IPS DF 6.9 (cell line): Measurements from ENCODE around the gene CEP104.

ENCODE experiments used
- DNase-seq: peaks from one replicate; pipeline ENCODE4 v3.0.0-alpha.2; 2013; ENCODE audit warnings: low read depth, low spot score
- H3K27ac ChIP-seq: one replicate; pipeline ENCODE4 v1.5.1; 2013; ENCODE audit warnings: low read length, control low read depth
- H3K27me3 ChIP-seq: 2 replicates; pipeline ENCODE4 v1.6.1; 2013; ENCODE audit warnings: mild to moderate bottlenecking, low read length; ENCODE audit not compliant: control insufficient read depth, insufficient read depth
- H3K36me3 ChIP-seq: 2 replicates; pipeline ENCODE4 v1.6.1; 2013; ENCODE audit warnings: low read length; ENCODE audit not compliant: control insufficient read depth, insufficient read depth
- H3K4me1 ChIP-seq: 2 replicates; pipeline ENCODE4 v1.6.1; 2013; ENCODE audit warnings: low read length; ENCODE audit not compliant: control insufficient read depth, insufficient read depth
- H3K4me3 ChIP-seq: 2 replicates; pipeline ENCODE4 v1.5.1; 2013; ENCODE audit warnings: mild to moderate bottlenecking, low read length
- H3K9me3 ChIP-seq: 2 replicates; pipeline ENCODE4 v1.6.1; 2013; ENCODE audit warnings: low read length, inconsistent platforms; ENCODE audit not compliant: control insufficient read depth, insufficient read depth
- WGBS: extraction: QIAGEN DNeasy Blood & Tissue Kit; methylation state at CpG from one replicate; pipeline ENCODE4 v1.1.7; 2013; ENCODE audit warnings: mixed read lengths, missing lambda C conversion rate; ENCODE audit not compliant: insufficient read length, insufficient coverage; 5-methylcytosine and 5-hydroxymethylcytosine counted together

CEP104 gene

GRCh38 chr1:3846541-3846940 lies 10.5 kb downstream of the CEP104 start:
- H3K4me1 ChIP-seq, result no peaks in the 10 kb centered on the region
- H3K4me3 ChIP-seq, result no peak overlapping the region
- no peaks in the 10 kb centered on the region for H3K9me3 ChIP-seq
- H3K36me3 ChIP-seq, result peaks cover 7% of the 10 kb centered on the region; the same call in 1 of the 2 replicates
- no peaks in the 10 kb centered on the region for H3K27me3 ChIP-seq
- no peak for DNase-seq
- H3K27ac ChIP-seq, result no peak overlapping the region
- WGBS, result no CpG with 5 or more reads among the region's 3 CpGs

- no peak overlapping the region for H3K27ac ChIP-seq
- no peak overlapping the region for H3K4me3 ChIP-seq
- peaks cover 3% of the 10 kb centered on the region; the same call in 1 of the 2 replicates for H3K36me3 ChIP-seq
- no peak for DNase-seq
- H3K27me3 ChIP-seq, result no peaks in the 10 kb centered on the region
- H3K4me1 ChIP-seq, result no peaks in the 10 kb centered on the region
- no CpG with 5 or more reads among the region's 9 CpGs for WGBS
- H3K9me3 ChIP-seq, result no peaks in the 10 kb centered on the region
Observed at GRCh38 chr1:3842912-3843311, 14.1 kb downstream of the CEP104 start.

GRCh38 chr1:3841491-3841890 lies 15.5 kb downstream of the CEP104 start:
- Histone ChIP-seq H3K36me3 (no peaks in the 10 kb centered on the region), H3K27me3 (no peaks in the 10 kb centered on the region), H3K4me1 (no peaks in the 10 kb centered on the region), H3K27ac (no peak overlapping the region), H3K4me3 (no peak overlapping the region), H3K9me3 (no peaks in the 10 kb centered on the region)
- no peak for DNase-seq
- no CpG with 5 or more reads among the region's 7 CpGs for WGBS

GRCh38 chr1:3838788-3839187 lies 18.2 kb downstream of the CEP104 start:
- Histone ChIP-seq H3K4me3 (no peak overlapping the region), H3K27me3 (no peaks in the 10 kb centered on the region), H3K36me3 (no peaks in the 10 kb centered on the region), H3K9me3 (no peaks in the 10 kb centered on the region), H3K4me1 (no peaks in the 10 kb centered on the region), H3K27ac (no peak overlapping the region)
- WGBS, result no CpG with 5 or more reads among the region's 11 CpGs
- no peak for DNase-seq

DNA sequence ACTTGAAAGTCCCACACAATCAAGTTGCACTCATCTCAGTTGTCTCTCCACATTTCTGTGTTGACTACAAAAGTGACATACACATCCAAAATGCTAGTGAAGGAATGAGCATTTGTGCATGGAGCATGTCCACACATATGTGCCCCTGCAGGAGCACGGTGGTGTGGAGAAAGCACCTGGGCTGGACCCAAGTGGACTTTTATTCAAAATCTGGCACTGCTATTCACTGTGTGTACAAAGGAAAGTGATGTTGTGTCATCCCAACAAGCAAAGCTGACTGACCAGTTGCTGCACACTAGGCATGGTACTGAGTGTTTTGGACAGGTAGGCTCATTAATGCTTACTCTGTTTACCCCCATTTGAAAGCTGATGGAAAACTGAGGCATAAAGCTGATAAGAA lies 19.3 kb downstream of the CEP104 start:
- no peaks in the 10 kb centered on the region for H3K27me3 ChIP-seq
- no peaks in the 10 kb centered on the region for H3K9me3 ChIP-seq
- H3K36me3 ChIP-seq, result no peaks in the 10 kb centered on the region
- DNase-seq, result no peak
- no peaks in the 10 kb centered on the region for H3K4me1 ChIP-seq
- no CpG with 5 or more reads among the region's 1 CpG for WGBS
- no peak overlapping the region for H3K27ac ChIP-seq
- H3K4me3 ChIP-seq, result no peak overlapping the region

- DNase-seq, result no peak
- Histone ChIP-seq H3K9me3 (no peaks in the 10 kb centered on the region), H3K4me3 (no peak overlapping the region), H3K27me3 (no peaks in the 10 kb centered on the region), H3K36me3 (no peaks in the 10 kb centered on the region), H3K4me1 (no peaks in the 10 kb centered on the region), H3K27ac (no peak overlapping the region)
- WGBS, result no CpG with 5 or more reads among the region's 6 CpGs
Observed at GRCh38 chr1:3837200-3837599, 19.8 kb downstream of the CEP104 start.

DNA sequence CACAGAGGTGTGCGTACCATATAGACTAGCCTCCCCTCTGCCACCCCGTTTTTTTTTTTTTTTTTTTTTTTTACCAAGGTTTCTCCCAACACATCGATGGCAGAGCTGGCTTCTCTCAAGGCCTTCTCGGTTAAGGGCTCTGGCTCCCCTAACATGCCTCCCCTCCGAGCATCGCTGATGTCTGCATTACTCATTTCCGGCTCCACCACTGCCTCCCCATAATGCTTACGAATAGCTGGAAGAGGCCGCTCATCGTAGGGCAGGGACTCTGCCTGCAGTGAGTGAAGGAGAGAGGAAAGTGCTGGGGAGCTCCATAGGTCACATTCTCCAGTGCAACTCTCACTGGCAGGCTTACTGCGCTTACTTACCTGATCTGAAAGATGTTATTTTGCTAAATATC lies 20.6 kb downstream of the CEP104 start:
- no peaks in the 10 kb centered on the region for H3K4me1 ChIP-seq
- H3K27ac ChIP-seq, result no peak overlapping the region
- H3K9me3 ChIP-seq, result no peaks in the 10 kb centered on the region
- no CpG with 5 or more reads among the region's 11 CpGs for WGBS
- no peak overlapping the region for H3K4me3 ChIP-seq
- H3K36me3 ChIP-seq, result no peaks in the 10 kb centered on the region
- DNase-seq, result no peak
- no peaks in the 10 kb centered on the region for H3K27me3 ChIP-seq

DNA sequence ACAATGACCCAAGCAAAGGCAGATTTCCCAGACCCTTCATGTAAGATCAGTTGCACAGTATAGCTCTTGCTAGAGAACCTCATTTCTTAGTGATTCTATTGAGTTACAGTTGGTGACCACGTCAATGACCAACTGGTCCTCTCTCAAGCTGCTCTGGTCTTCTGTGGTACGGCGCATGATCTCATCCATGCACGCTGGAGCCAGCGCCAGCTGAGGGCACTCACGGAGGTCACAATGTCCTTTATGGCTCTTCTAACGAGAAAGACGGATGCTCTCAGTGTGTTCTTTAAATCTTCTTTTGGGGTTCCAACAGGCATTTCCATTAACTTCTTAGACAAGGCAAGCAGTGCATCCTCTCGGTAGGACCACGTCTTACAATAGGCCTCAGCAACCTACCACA lies 22.3 kb downstream of the CEP104 start:
- no peaks in the 10 kb centered on the region for H3K9me3 ChIP-seq
- no peak overlapping the region for H3K27ac ChIP-seq
- no peak overlapping the region for H3K4me3 ChIP-seq
- no peaks in the 10 kb centered on the region for H3K27me3 ChIP-seq
- no peak for DNase-seq
- H3K4me1 ChIP-seq, result no peaks in the 10 kb centered on the region
- no CpG with 5 or more reads among the region's 10 CpGs for whole genome bisulfite sequencing
- H3K36me3 ChIP-seq, result no peaks in the 10 kb centered on the region

DNA sequence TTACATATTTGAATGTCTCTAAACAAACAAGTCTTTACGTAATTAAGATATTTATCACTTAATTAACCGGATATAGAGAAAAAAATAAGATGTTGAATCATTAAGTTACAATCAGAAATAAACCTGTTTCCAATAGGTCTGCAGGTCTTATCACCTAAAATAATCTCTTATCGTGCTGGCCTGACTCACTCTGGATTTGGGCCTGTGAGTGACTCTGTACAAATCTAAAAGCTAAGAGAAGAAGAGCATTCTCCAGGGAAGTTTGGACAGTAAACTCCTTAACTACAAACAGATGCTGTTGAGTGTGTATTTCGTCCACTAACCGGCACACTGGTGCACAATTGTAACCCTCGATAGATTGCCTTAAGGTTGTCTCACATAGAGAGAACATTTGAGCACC lies 25.3 kb downstream of the CEP104 start:
- no peak overlapping the region for H3K4me3 ChIP-seq
- H3K4me1 ChIP-seq, result no peaks in the 10 kb centered on the region
- WGBS, result no CpG with 5 or more reads among the region's 6 CpGs
- no peak for DNase-seq
- H3K36me3 ChIP-seq, result no peaks in the 10 kb centered on the region
- no peak overlapping the region for H3K27ac ChIP-seq
- H3K27me3 ChIP-seq, result no peaks in the 10 kb centered on the region
- H3K9me3 ChIP-seq, result no peaks in the 10 kb centered on the region

DNA sequence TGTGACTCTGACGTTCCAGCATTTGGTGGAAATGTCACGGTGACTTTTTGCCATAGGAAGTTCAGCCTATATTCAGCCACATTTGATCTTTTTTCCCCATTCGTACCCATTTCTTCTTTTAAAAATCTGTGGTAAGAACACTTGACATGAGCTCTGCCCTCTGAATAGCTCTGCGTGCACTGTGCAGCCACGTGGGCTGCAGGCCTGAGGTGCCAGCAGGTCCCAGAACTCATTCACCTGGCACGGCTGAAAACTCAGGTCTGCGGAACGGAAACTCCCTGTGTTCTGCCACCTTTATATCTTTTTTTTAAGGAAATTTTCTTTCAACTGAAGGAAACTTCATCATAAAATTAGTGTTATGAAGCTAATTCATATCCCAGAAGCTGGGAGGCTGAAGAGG lies 28.6 kb downstream of the CEP104 start:
- H3K27ac ChIP-seq, result no peak overlapping the region
- WGBS, result no CpG with 5 or more reads among the region's 8 CpGs
- no peak for DNase-seq
- no peaks in the 10 kb centered on the region for H3K27me3 ChIP-seq
- peaks cover 11% of the 10 kb centered on the region; the same call in 1 of the 2 replicates for H3K36me3 ChIP-seq
- no peak overlapping the region for H3K4me3 ChIP-seq
- no peaks in the 10 kb centered on the region for H3K4me1 ChIP-seq
- no peaks in the 10 kb centered on the region for H3K9me3 ChIP-seq

- Histone ChIP-seq H3K27me3 (no peaks in the 10 kb centered on the region), H3K36me3 (peaks cover 11% of the 10 kb centered on the region; the same call in 1 of the 2 replicates), H3K4me3 (no peak overlapping the region), H3K9me3 (no peaks in the 10 kb centered on the region), H3K27ac (no peak overlapping the region), H3K4me1 (no peaks in the 10 kb centered on the region)
- DNase-seq, result no peak
- no CpG with 5 or more reads among the region's 14 CpGs for WGBS
Observed at GRCh38 chr1:3827813-3828307, 29.2 kb downstream of the CEP104 start.
